GM21717 (cell line): ENCODE data around the gene VARS2.

Experiments
- ATAC-seq: cut with Tn5 transposase; IDR thresholded peaks from one replicate; pipeline ENCODE4 v1.9.1; 2021; ENCODE audit warnings: mild to moderate bottlenecking, moderate library complexity; ENCODE audit not compliant: unreplicated experiment

The VARS2 gene

GRCh38 chr6:30884521-30885480 lies 29.2 kb upstream of the VARS2 start:
- ATAC-seq = no peak

GRCh38 chr6:30885481-30885998 lies 28.5 kb upstream of the VARS2 start:
- no peak for ATAC-seq

GRCh38 chr6:30885999-30886896 lies 27.8 kb upstream of the VARS2 start:
- ATAC-seq = no peak

- ATAC-seq = no peak
These were observed 27.2 kb upstream of the VARS2 start for GRCh38 chr6:30886897-30887255.

GRCh38 chr6:30887901-30888815 lies 25.9 kb upstream of the VARS2 start:
- no peak for ATAC-seq

- no peak for ATAC-seq
These were observed 25.1 kb upstream of the VARS2 start for GRCh38 chr6:30888816-30889495.

- no peak for ATAC-seq
These were observed 24.5 kb upstream of the VARS2 start for GRCh38 chr6:30889496-30889885.

GRCh38 chr6:30889921-30890645 lies 24.0 kb upstream of the VARS2 start:
- no peak for ATAC-seq

- ATAC-seq = no peak
These were observed 23.2 kb upstream of the VARS2 start for GRCh38 chr6:30890646-30891449.

- no peak for ATAC-seq
These were observed 22.7 kb upstream of the VARS2 start for GRCh38 chr6:30891450-30891723.

GRCh38 chr6:30891816-30892538 lies 22.1 kb upstream of the VARS2 start:
- ATAC-seq = no peak

- no peak for ATAC-seq
These were observed 20.9 kb upstream of the VARS2 start for GRCh38 chr6:30893001-30893591.

- ATAC-seq = no peak
These were observed 20.4 kb upstream of the VARS2 start for GRCh38 chr6:30893666-30894065.

GRCh38 chr6:30894381-30894780 lies 19.7 kb upstream of the VARS2 start:
- no peak for ATAC-seq

GRCh38 chr6:30894935-30895334 lies 19.1 kb upstream of the VARS2 start:
- no peak for ATAC-seq

GRCh38 chr6:30895343-30895742 lies 18.7 kb upstream of the VARS2 start:
- ATAC-seq = no peak

- ATAC-seq = no peak
These were observed 17.5 kb upstream of the VARS2 start for GRCh38 chr6:30896541-30896940.

- ATAC-seq = no peak
These were observed 16.2 kb upstream of the VARS2 start for GRCh38 chr6:30897882-30898281.
